GM18909 (cell line): ENCODE measurements around the gene CAPZA1.

Experiments
- ATAC-seq: cut with Tn5 transposase; IDR thresholded peaks from one replicate; pipeline ENCODE4 v1.9.1; 2021; ENCODE audit warnings: mild to moderate bottlenecking; ENCODE audit not compliant: unreplicated experiment, poor library complexity

CAPZA1 gene

GRCh38 chr1:112698366-112699310 is 79.0 kb downstream of the CAPZA1 start:
- no peak for ATAC-seq

DNA sequence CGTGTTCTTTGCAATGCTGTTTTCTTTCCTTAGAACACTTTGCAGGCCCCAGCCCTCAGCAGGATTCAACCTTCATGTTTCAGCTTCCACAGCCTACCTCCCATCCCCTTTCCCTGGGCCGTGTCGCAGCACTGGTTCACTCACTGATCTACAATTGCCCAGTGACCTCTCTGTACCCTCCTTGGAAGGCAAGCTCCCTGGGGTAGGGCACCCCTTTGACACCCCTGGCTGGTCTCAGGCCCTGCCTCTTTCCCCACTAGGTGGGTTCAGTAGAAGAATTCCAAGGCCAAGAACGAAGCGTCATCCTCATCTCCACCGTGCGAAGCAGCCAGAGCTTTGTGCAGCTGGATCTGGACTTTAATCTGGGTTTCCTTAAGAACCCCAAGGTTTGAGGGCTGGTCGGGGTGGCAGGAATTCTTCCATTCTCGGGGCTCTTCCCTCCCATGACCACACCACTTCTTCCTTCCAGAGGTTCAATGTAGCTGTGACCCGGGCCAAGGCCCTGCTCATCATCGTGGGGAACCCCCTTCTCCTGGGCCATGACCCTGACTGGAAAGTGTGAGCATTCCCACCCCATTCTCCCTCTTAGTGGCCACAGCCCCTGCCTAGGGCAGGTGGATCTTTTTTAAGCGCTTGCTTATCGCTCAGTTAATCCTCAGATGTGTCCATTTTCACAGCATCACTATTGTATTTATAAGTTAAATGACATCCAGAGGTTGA is 80.0 kb downstream of the CAPZA1 start:
- ATAC-seq, result no peak

DNA sequence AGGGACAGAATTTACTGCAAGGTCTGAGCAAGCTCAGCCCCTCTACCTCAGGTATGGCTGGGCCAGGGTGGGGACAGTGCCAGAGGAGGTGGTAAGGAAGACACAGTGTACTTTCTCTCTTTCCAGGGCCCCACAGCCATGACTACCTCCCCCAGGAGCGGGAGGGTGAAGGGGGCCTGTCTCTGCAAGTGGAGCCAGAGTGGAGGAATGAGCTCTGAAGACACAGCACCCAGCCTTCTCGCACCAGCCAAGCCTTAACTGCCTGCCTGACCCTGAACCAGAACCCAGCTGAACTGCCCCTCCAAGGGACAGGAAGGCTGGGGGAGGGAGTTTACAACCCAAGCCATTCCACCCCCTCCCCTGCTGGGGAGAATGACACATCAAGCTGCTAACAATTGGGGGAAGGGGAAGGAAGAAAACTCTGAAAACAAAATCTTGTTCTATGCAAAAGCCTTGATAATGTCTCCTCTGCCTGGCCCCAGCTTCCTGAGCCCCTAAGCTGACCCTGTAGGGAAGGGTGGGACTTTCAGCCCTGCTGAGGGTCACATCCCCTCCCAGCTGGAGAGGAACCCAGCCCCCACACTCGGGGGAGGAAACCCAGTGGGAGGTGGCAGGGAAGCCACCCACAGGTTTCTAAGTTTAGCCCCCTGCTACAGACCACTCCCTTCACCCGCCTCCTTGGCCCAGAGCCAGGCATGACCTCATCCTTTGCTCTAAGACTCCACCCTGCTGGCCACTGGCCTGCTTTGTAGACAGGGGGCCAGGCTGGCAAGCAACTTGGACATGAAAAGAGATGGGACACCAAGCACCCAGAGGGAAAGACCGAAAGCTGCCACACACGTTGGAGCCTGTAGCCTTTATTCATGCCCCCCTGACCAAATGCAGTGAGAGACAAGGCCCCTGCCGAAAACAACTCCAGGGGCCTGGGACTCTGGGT is 80.9 kb downstream of the CAPZA1 start:
- ATAC-seq, result peak; percentile 52

DNA sequence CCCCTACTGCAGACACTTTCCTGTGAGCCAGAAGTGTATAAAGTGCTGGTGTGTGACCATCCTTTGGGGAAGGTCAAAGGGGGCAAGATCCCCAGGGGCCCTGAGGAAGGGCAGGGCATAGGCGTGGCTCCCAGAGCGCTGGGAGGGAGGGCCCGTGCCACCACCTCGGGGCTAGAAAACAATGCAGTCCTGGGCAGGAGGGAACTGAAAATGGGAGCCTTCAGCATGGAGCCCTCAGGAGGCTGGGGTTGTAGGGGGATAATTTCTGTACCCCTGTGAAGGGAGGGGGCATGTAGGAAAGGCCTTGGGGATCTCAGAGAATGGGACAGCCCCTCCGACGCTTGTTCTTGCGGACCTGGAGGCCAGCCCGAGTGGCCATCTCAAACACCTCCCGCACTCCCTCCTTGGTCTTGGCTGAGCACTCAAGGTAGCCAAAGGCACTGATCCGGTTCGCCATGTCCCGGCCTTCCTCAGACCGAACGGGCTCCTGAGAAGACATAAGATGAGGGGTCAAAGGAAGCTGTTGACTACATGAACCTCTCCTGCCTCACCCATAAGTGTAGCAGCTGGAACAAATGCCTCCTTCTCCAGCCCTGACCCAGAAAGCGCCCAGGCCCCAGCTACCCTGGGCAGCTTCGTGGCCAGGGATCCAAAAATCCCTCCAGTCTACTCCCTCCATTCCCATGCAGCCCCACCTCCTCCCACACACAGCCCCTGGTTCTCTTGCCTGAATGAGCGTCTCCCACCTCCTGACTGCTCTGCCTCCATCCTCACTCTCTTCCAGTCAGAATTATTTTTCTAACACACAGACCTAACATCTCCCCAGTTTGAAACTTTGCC is 81.8 kb downstream of the CAPZA1 start:
- ATAC-seq, result no peak

- ATAC-seq, result no peak
Observed at GRCh38 chr1:112702067-112702395, 82.4 kb downstream of the CAPZA1 start.

DNA sequence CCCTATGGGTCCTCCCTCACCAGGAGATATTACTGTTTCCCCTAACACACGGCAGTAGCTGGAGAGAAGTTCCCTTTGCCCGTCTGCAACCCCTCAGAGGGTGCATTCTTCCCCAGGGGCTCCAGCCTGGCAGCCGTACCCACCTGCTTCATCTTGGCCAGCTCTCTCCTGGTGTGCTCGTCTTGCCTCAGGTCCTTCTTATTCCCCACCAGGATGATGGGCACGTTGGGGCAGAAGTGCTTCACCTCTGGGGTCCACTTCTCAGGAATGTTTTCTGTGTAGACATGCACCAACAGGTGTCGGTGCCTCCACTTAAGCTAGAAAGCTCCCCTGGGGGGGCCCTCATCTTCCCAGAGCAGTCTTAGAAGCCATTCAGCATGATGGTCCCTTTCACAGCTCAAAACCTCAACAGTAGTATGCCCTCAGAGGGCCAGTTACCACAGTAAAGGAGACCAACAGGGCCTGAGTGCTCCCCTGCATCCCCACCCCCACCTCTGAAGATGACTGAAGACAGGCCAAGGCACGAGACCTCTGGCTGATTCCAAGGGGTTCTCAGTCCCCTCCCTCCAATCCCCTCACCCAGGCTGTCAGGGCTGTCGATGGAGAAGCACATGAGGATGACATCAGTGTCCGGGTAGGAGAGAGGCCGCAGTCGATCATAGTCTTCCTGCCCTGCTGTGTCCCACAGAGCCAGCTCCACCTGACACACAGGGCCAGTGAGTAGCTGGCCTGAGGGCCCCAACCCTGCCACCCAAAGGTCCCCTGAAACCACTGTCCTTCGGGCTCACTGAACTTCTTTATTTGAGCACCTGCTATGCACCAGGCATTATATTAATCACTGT is 83.0 kb downstream of the CAPZA1 start:
- no peak for ATAC-seq

- no peak for ATAC-seq
Observed at GRCh38 chr1:112703706-112704105, 84.1 kb downstream of the CAPZA1 start.

- ATAC-seq, result no peak
Observed at GRCh38 chr1:112704391-112704933, 84.8 kb downstream of the CAPZA1 start.

DNA sequence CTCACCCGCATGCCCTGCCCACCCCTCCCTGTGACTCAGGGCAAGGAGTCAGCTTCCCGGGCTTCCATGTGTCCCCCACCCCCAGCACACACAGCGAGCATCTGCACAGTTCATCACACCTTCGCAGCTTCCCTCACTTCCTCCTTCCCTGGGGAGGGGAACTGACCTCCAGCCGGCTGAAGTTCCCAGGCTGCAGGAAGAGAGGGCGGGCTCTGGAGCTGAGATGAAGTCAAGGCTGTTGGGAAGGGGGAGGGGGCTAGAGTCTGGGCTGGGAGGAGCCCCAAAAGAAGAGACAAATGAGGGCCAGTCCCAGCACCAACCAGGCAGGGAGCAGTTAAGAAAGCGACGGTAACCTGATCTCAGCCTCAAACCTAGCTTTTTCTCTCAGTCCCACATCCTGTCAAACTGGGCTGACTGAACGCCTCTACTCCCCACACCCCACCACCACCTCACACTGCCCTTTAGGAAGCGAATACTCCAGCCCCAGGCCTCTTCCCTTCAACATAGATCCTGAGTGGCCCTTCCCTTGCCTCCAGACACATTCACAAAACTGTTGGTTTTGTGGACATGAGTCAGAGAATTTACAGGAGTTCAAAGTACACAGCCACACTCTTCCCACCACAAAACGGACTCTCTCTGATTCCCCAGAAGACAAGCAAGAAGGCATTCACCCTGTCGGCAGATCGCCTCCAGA is 85.4 kb downstream of the CAPZA1 start:
- peak; percentile 64 for ATAC-seq

- peak; percentile 69 for ATAC-seq
Observed at GRCh38 chr1:112706505-112707220, 87.0 kb downstream of the CAPZA1 start, which contains the start of gene RHOC. Gene RHOC, minus strand, starts transcription at chr1:112707127. Its CDS starts 3,328 bp downstream, at chr1:112703799.

DNA sequence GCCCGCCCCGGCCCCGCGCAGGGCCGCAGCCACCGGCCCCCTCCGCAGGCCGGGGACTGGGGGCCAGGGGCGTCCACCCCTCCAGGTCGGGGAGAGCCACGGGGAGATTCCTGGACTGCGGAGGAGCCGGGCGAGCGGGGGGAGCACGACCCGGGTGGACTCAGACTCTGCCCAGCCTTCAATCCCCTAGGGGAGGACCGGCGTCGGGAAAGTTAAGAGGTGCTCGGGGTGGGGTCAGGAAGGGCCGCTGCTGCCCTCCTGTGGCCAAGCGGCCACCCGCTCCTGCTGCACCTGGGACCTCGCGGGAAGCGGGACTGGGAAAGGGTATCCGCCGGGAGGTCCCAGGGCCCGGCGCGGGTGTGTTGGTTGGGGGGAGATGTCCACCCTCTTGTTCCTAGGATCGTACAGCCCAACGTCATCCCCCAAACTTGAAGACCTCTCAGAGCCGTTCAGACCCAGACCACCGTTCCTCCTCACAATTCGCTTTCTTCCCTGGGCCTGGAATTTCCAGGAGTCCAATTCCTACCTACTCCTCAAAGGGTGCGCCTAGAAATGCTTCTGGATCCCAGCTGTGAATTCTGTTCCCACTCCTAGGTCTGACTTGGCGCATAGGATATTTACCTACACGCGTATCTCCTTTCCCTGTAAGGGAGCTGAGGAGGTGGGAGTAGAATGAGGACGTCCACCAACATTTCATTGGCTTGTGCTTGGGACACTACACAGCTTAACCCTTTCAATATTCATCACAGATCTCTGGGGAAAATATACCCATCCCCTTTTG is 87.8 kb downstream of the CAPZA1 start:
- ATAC-seq, result peak; percentile 61

DNA sequence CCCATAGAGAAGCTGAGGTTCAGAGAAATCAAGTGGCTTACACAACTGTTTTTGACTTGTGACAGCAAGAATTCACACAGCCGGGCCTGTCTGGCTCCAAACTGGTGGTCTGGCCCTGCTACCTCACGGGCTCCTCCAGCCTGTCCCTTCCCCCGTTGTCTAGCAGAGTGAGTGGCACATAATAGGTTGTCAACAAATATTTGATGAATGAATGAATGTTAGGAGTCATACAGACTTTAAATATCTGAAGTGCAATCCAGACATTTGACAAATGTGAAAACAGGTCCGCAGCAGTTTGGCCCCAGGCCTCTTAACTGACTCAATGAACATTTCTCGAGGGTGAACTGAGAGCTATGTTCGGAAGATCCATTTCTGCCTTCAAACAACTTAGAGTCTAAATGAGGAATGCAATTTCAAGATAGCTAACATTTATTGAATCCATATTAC is 88.4 kb downstream of the CAPZA1 start:
- no peak for ATAC-seq

GRCh38 chr1:112708489-112708888 is 88.9 kb downstream of the CAPZA1 start:
- ATAC-seq, result no peak

- ATAC-seq, result no peak
Observed at GRCh38 chr1:112710159-112710558, 90.5 kb downstream of the CAPZA1 start.

GRCh38 chr1:112710586-112710985 is 91.0 kb downstream of the CAPZA1 start:
- no peak for ATAC-seq

- no peak for ATAC-seq
Observed at GRCh38 chr1:112711041-112711440, 91.4 kb downstream of the CAPZA1 start.
